HG02588 (cell line): ENCODE measurements around the gene SUSD1.
"Not testable (repeated sequence)": the region's sequence is repeated elsewhere in the genome, so short reads cannot be mapped to it uniquely, and the experiment has no call there.

Experiments
- ATAC-seq: cut with Tn5 transposase; IDR thresholded peaks from one replicate; pipeline ENCODE4 v1.9.1; 2021; ENCODE audit warnings: mild to moderate bottlenecking, moderate library complexity; ENCODE audit not compliant: unreplicated experiment

The SUSD1 gene

GRCh38 chr9:112132356-112132755 lies 42.7 kb downstream of the SUSD1 start:
- ATAC-seq: no peak

GRCh38 chr9:112130997-112131396 lies 44.1 kb downstream of the SUSD1 start:
- no peak for ATAC-seq

- ATAC-seq: no peak
Observed at GRCh38 chr9:112130347-112130746, 44.8 kb downstream of the SUSD1 start.

- ATAC-seq: no peak
Observed at GRCh38 chr9:112129246-112129645, 45.9 kb downstream of the SUSD1 start.

GRCh38 chr9:112128399-112128798 lies 46.7 kb downstream of the SUSD1 start:
- ATAC-seq: not testable (repeated sequence)

- no peak for ATAC-seq
Observed at GRCh38 chr9:112127281-112127680, 47.8 kb downstream of the SUSD1 start.

GRCh38 chr9:112125951-112126388 lies 49.1 kb downstream of the SUSD1 start:
- ATAC-seq: no peak

- no peak for ATAC-seq
Observed at GRCh38 chr9:112124156-112124555, 50.9 kb downstream of the SUSD1 start.

GRCh38 chr9:112121633-112122032 lies 53.5 kb downstream of the SUSD1 start:
- ATAC-seq: no peak

- ATAC-seq: no peak
Observed at GRCh38 chr9:112120439-112120925, 54.6 kb downstream of the SUSD1 start.

GRCh38 chr9:112120030-112120341 lies 55.1 kb downstream of the SUSD1 start:
- no peak for ATAC-seq

- ATAC-seq: no peak
Observed at GRCh38 chr9:112119225-112120029, 55.7 kb downstream of the SUSD1 start.

- ATAC-seq: no peak
Observed at GRCh38 chr9:112118009-112118408, 57.1 kb downstream of the SUSD1 start.

GRCh38 chr9:112115970-112116753 lies 58.9 kb downstream of the SUSD1 start:
- no peak for ATAC-seq

GRCh38 chr9:112115109-112115508 lies 60.0 kb downstream of the SUSD1 start:
- no peak for ATAC-seq

GRCh38 chr9:112112941-112113681 lies 62.0 kb downstream of the SUSD1 start:
- no peak for ATAC-seq

GRCh38 chr9:112112519-112112918 lies 62.6 kb downstream of the SUSD1 start:
- ATAC-seq: no peak

GRCh38 chr9:112111461-112111860 lies 63.6 kb downstream of the SUSD1 start:
- no peak for ATAC-seq

GRCh38 chr9:112110777-112111113 lies 64.4 kb downstream of the SUSD1 start:
- ATAC-seq: no peak

GRCh38 chr9:112110094-112110776 lies 64.9 kb downstream of the SUSD1 start:
- no peak for ATAC-seq

GRCh38 chr9:112104901-112105300 lies 70.2 kb downstream of the SUSD1 start:
- ATAC-seq: no peak
